GM19099 (cell line): ENCODE results near the gene GCSH.

Source experiments
- POLR2A ChIP-seq: IDR thresholded peaks from 3 replicates; pipeline ENCODE4 v1.6.1; 2011; ENCODE audit warnings: low read depth; ENCODE audit not compliant: insufficient read length; ENCODE audit errors: extremely low read depth

The GCSH gene

DNA sequence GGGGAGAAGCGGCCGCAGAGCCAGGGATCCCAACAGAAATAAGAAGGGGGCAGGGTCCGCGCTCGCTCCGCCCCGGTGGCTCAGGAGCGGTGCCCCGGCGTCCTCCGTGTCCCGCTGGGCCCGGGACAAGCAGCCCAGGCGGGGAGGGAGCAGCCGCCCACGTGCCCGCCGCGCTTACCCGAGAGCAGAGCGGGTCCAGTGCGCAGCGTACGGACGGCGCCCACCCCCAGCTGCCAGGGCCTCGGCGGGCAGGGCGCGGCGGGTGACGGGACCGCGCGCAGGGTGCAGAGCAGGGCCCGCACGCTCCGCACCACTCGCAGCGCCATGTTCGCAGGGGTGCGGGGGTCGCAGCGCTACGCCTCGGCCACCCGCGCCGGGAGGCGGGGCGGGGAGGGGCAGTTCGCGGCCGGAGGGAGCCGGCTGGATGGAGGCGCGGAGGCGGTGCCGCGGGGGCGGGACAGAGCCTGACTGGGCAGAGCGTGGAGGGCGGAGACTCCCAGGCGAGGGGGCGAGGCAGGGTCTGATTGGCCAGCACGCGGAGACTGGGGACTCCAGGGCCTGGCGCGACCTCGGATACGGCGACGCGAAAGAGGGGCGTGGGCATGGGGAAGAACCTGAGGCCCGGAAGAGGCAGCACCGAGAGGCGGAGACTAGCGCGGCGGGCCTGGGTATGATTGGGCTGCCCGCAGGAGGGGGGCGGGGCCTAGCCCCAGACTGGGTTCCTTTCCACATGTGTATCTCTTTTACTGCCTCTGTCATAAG is at the start of gene GCSH:
GCSH (minus strand) TSS at position 443 of the 762 bp plus-strand sequence; CDS start at position 326, 117 bp downstream.
- peak; percentile 18 for TF ChIP-seq POLR2A

DNA sequence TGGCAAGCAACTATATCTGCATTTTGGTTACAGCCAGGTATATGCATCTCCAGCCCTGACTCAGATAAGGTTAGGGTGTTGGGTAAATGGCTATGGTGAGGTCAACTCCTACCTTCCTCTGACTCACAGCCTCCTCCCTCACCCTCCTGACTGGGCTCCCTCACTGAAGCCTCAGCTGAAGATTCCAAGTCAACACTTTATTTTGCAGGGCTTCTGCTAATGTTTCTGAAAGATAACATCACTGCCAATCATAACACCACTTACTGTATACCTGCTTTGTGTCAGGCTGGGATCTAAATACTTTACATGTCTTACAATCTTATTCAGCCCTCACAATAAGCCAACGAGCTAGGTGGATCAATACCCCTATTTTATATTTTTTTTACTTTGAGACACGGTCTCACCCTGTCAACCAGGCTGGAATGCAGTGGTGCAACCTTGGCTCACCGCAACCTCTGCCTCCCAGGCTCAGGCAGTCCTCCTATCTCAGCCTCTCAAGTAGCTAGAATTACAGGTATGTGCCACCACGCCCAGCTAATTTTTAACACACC is 47.8 kb upstream of the GCSH start:
- TF ChIP-seq POLR2A, result no peak

DNA sequence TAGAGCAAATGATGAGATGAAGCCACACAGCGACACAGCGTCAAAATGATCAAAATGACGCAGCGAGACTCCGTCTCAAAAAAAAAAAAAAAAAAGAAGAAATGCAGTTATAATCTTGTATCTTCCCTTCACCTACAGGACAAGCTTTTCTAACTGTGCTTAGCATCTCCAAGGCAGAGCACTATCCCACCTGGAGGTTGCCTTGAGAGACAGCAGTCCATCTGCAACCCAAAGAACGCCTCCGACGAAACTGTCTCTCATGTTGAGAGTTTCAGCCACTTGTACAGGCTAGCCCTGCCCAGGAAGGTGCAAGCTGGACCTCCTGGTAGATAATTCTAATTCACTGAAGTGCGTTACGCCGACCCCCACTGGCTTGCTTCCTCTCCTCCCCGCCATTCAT is 46.7 kb upstream of the GCSH start:
- TF ChIP-seq POLR2A, result no peak

DNA sequence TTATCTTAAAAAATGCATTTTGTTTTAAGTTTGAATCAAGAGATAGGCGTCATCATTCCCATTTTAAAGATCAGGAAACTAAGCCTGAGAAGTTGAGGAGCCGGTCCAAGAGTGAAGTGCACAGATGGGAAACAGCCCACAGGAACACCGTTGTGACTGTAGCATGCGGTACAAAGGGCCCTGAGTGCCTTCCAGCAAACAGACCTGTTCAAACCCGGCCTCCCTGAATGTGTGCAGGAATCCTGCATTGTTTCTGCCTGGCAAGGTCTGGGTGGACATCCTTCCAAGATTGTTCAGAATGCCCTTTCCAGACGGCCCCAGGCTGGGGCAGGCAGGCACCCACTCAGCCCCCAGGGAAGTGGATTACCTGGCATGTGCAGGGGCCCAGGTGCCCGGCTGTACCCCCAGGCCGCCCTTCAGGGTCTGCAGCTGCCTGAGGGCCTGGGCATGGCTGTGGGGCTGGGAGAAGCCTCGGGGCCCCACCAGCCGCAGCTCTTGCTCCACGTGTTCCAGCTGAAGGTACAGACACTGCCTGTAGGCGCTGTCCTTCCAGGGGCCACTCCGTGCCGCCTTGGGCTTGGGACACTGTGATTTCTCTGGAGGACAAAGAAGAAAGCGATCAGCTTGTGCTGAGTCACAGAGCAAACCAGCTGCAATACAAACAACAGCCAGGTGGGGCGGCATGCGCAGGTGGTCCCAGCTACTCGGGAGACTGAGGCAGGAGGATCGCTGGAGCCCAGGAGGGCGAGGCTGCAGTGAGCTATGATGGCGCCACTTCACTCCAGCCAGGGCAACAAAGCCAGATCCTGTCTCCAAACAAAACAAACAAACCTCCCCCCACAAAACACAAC is 45.0 kb upstream of the GCSH start:
- TF ChIP-seq POLR2A, result no peak

DNA sequence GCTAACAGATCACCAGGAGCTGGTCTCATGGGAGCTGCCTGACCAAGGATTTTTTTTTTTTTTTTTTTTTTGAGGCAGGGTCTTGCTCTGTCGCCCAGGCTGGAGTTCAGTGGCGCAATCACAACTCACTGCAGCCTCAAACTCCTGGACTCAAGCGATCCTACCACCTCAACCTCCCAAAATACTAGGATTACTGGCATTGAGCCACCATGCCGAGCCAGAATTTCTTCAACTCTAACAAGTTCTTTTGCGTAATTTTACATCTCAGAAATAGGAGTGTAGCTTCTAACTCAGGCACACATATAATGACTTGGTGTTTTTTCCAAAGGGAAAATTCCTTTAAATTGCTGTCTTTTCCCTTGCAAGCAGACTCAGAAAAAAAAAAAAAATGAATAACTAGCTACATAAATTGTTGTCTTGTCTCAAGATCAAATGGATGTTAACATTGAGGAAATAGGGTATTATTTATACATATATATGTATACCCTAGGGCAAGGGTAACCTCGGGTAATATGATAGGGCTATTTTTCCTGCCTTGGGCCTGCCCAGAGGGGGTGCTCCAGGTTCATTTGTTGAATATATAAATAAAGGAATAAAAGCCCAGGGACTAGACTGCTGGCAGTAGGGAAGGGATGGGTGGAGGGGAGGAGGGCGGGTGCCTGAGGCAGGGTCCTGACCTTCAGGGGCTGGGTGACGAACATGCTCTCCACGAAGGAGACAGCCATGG is 42.8 kb upstream of the GCSH start:
- TF ChIP-seq POLR2A, result no peak

DNA sequence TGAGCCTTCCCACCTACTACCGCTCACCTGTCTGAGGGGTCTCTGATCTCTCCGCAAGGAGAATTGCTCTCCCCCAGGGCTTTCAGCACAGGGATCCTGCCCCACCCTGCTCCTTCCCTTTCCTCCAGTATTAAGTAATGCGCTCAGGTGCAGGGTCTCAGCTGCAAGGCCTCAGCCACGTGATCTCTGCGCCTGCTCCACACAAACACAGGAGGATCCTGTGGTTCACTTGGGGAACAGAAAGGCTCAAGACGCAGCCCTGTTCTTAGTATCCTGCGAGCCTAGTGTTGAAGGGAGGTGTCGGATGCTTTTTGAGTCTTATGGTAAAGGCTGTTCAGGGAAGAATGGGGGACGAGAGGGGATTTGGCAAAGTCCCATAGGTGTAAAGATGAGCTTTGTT is 41.6 kb upstream of the GCSH start:
- TF ChIP-seq POLR2A, result no peak

DNA sequence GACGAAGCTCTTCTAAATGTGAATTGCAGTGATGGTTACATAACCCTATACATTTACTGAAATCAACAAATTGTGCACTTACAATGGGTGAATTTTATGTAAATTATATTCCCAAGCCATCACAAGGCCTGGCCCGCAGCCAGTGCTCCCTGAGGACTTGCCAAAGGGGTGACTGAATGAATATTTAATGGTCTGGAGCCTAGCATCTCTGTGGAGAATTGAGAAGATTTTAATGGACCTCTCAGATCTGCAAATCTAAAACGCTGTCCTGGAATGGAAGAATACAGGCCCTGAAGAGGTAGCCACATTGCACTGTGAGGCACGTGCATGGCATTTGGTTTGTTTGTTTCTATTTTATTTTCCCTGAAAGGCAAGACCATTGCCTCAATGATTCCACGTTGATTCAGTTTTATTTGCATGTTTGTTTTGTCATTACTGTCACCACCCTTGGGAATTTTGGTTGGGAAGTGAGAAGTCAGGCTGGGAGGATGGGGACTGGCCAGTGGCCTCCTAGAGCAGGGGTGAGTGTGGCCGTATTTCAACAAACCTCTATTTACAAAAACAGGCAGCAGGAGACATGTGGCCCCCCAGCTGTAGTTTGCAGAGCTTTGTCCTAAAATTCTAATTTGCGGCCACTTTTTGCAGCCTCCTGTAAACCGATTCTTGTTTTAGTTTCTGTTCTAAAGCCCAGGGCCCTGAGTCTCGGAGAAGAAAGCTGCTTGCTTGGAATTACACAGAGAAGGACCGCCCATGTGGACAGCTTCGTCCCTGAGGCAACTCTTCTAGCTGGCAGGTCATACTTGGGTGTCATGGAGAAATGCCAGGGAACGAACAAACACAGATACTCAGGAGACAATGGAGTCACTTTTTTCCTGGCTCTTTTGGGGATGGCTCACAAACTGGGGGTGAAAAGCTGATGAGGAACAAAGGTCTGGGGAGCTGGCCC is 40.5 kb upstream of the GCSH start:
- TF ChIP-seq POLR2A, result no peak

DNA sequence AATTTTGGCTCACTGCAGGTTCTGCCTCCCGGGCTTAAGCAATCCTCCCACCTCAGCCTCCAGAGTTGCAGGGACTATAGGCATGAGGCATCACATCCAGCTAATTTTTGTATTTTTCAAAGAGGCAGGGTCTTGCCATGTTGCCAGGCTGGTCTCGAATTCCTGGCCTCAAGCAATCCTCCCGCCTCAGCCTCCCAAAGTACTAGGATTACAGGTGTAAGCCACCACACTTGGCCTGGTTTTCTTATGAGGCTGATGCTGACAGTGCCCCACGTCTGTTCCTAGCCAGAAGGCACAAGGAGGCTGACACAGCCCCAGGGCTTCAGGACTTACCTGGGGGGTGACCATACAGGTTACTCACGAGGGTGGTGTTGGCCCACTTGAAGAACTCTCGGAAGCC is 33.9 kb upstream of the GCSH start:
- TF ChIP-seq POLR2A, result no peak

DNA sequence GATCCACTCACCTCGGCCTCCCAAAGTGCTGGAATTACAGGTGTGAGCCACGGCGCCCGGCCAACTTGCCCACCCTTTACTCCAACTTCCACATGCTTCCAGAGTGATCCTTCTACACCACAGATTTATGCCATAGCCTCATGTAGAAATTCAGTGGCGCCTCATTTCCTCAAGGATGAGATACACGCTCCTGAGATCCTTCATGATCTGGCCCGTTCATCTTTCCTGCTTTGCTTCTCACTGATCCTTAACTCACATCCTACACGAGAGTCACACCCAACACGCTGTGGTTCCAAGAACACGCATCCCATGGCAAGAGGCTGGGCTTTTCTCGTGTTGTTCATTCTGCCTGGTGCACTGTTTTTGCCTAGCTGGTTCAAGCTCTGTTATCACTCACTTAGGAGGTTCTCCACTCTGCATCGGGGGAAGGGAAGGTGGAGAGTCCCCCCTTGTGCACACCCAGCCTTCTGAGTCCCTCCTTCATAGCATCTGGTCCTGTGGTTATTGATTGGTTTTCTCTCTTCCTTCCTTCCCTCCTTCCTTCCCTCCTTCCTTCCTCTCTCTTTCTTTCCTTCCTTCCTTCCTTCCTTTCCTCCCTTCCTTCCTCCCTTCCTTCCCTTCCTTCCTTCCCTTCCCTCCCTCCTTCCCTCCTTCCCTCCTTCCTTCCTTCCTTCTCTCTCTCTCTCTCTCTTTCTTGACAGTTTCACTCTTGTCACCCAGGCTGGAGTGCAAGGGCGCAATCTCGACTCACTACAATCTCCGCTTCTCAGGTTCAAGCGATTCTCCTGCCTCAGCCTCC is 32.7 kb upstream of the GCSH start:
- TF ChIP-seq POLR2A, result no peak

DNA sequence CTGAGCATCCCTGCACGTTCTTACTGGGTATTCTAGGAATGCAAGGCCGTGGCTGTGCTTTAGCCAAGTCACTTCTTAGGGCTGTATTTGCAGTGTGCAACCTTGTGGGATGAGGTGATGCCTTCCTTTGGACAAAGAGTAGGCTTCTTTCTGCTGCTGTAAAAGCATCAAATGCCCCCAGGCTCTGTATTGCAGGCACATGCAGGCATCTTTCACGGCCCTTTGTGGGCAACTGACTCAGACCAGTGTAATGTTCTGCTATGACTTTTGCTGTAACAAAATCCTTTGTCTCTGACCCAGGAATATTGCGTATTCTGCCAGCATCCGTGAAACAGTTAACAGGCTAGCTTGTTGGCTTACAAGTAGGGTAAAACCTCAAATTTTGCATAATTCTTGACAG is 30.9 kb upstream of the GCSH start:
- no peak for TF ChIP-seq POLR2A

DNA sequence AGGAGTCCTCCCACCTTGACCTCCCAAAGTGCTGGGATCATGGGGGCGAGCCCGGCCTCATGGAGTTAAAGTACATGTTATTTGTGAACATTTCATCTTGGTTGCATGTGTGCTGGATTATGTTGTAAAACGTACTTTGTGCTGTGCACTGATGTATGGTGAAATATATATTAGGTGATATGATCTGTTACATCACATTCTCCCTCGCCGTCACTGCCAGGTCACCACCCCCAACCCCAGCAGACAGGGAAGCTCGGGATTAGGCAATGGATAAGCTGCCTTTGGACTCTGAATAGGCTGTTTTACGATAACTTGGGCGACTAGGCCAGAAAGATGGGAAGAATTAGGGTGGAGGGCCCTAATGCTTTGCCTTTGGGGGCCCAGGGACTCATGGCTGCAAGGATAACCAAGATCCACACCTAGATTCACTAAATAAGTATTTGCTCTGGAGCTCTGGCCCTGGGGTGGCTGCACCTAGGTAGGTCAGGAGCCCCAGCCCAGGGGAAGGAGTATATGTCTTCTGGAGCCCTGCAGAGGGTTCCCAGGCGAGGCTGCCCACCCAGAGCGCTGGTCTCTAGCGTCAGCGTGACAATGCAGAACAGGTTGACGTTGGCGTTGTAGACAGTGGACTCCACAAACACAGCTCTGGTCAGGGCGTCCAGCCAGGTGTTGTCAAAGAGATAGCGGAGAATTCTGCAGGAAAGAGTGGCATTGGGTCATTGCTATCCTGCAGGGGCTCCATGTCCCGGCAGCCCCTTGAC is 27.1 kb upstream of the GCSH start:
- no peak for TF ChIP-seq POLR2A

DNA sequence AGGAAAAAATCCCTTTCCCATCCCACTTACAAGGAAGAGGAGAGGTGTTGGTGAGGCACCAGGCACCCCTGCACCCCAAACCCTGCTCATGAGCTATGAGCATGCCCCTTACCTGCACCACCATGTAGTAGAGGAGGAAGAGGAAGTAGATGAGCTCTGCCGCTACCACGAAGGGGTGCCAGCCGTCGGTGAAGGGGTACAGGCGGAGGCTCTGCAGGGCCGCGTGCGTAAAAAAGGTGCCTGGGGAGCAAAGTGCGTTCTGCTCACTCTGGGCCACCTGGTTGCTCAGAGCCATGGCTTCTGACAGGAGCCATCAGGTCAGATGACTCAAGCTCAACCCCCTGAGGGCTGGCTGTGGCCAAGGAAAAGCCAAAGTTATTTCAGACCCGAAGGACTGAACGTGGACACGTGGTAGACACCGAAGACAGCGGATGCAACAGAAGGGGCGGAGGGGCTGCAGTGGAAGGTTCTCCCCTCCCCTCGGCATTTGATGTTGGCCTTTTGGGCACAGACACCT is 25.3 kb upstream of the GCSH start:
- TF ChIP-seq POLR2A, result no peak
